ENCODE data around the gene OR10P1. TPM values are rescaled to one million over a fixed set of nuclear protein-coding genes. Genes with fewer than 3 reads are reported as not detected.

The OR10P1 gene
- total RNA-seq, 2 experiments from 2014 or later: not detected

GRCh38 chr12:55657212-55657611, 20.5 kb downstream of the OR10P1 start:
- ChIA-PET POLR2A (no interaction called here), CTCF (interaction anchor here (1.4 to 1.5 kb wide), 2 partner anchors 11 to 25 kb away, joined by 4 read pairs; no protein-coding TSS in a partner anchor)
- no peak for DNase-seq
- Mint-ChIP-seq H3K4me3 (no peak overlapping the region), H3K36me3 (ENCODE audit: low read depth) (no peaks in the 10 kb centered on the region), H3K27me3 (peaks cover 10% of the 10 kb centered on the region), H3K9me3 (peaks cover 6% of the 10 kb centered on the region), H3K27ac (no peak overlapping the region), H3K4me1 (peaks cover 4% of the 10 kb centered on the region)

GRCh38 chr12:55658212-55658611, 21.5 kb downstream of the OR10P1 start:
- CTCF ChIA-PET: interaction anchor here (0.5 to 1.5 kb wide), 4 partner anchors 11 to 26 kb away, joined by 3 to 4 read pairs (median 4); no protein-coding TSS in a partner anchor
- Mint-ChIP-seq H3K4me1 (no peaks in the 10 kb centered on the region), H3K36me3 (ENCODE audit: low read depth) (no peaks in the 10 kb centered on the region), H3K27ac (no peak overlapping the region), H3K4me3 (no peak overlapping the region), H3K9me3 (peaks cover under 1% of the 10 kb centered on the region), H3K27me3 (peaks cover 14% of the 10 kb centered on the region)
- POLR2A ChIA-PET: no interaction called here
- no peak for DNase-seq

- ChIA-PET POLR2A (no interaction called here), CTCF (interaction anchor here (1.0 to 1.5 kb wide), 3 partner anchors 12 to 26 kb away, joined by 3 to 4 read pairs (median 4); no protein-coding TSS in a partner anchor)
- Mint-ChIP-seq H3K4me1 (no peaks in the 10 kb centered on the region), H3K9me3 (no peaks in the 10 kb centered on the region), H3K36me3 (ENCODE audit: low read depth) (no peaks in the 10 kb centered on the region), H3K27me3 (peaks cover 14% of the 10 kb centered on the region), H3K27ac (no peak overlapping the region), H3K4me3 (no peak overlapping the region)
- no peak for DNase-seq
Observed at GRCh38 chr12:55658635-55659391, 22.1 kb downstream of the OR10P1 start.

- POLR2A ChIA-PET: no interaction called here
- no peak for DNase-seq
- CTCF ChIA-PET: interaction anchor here (0.5 kb wide), 1 partner anchor 9 kb away, joined by 3 read pairs; no protein-coding TSS in a partner anchor
- H3K4me3 Mint-ChIP-seq: no peak overlapping the region
- H3K27me3 Mint-ChIP-seq: peaks cover 14% of the 10 kb centered on the region
- H3K4me1 Mint-ChIP-seq: no peaks in the 10 kb centered on the region
- H3K9me3 Mint-ChIP-seq: no peaks in the 10 kb centered on the region
- H3K36me3 Mint-ChIP-seq (ENCODE audit: low read depth): no peaks in the 10 kb centered on the region
- H3K27ac Mint-ChIP-seq: no peak overlapping the region
Observed at GRCh38 chr12:55659486-55660385, 23.0 kb downstream of the OR10P1 start.

GRCh38 chr12:55663391-55663790, 26.7 kb downstream of the OR10P1 start:
- no peaks in the 10 kb centered on the region for H3K4me1 Mint-ChIP-seq

GRCh38 chr12:55664826-55665225, 28.1 kb downstream of the OR10P1 start:
- H3K36me3 Mint-ChIP-seq (ENCODE audit: low read depth): no peaks in the 10 kb centered on the region
- peaks cover 15% of the 10 kb centered on the region for H3K27me3 Mint-ChIP-seq
- H3K4me3 Mint-ChIP-seq: no peak overlapping the region
- no peak for DNase-seq
- ChIA-PET CTCF (interaction anchor here (1.3 to 1.6 kb wide), 2 partner anchors 9 to 18 kb away, joined by 3 read pairs; no protein-coding TSS in a partner anchor), POLR2A (no interaction called here)
- no peaks in the 10 kb centered on the region for H3K9me3 Mint-ChIP-seq
- no peaks in the 10 kb centered on the region for H3K4me1 Mint-ChIP-seq
- no peak overlapping the region for H3K27ac Mint-ChIP-seq

More at GRCh38 chr12:55663391-55663790, 26.7 kb downstream of the OR10P1 start:
- no peaks in the 10 kb centered on the region for H3K9me3 Mint-ChIP-seq
- CTCF ChIA-PET: interaction anchor here (0.6 to 1.5 kb wide), 3 partner anchors 10 to 1883 kb away, joined by 3 to 4 read pairs (median 3); no protein-coding TSS in a partner anchor
- no peak for DNase-seq
- no peak overlapping the region for H3K4me3 Mint-ChIP-seq
- H3K36me3 Mint-ChIP-seq (ENCODE audit: low read depth): no peaks in the 10 kb centered on the region
- peaks cover 18% of the 10 kb centered on the region for H3K27me3 Mint-ChIP-seq
- POLR2A ChIA-PET: no interaction called here
- H3K27ac Mint-ChIP-seq: no peak overlapping the region

GRCh38 chr12:55666508-55666907, 29.8 kb downstream of the OR10P1 start:
- Mint-ChIP-seq H3K4me3 (no peak overlapping the region), H3K4me1 (no peaks in the 10 kb centered on the region), H3K27me3 (peaks cover 10% of the 10 kb centered on the region), H3K9me3 (no peaks in the 10 kb centered on the region), H3K36me3 (ENCODE audit: low read depth) (no peaks in the 10 kb centered on the region), H3K27ac (no peak overlapping the region)
- ChIA-PET CTCF (interaction anchor here (0.6 to 1.6 kb wide), 2 partner anchors 11 to 20 kb away, joined by 3 read pairs; no protein-coding TSS in a partner anchor), POLR2A (no interaction called here)
- DNase-seq: no peak

GRCh38 chr12:55670276-55670675, 33.6 kb downstream of the OR10P1 start:
- DNase-seq: no peak
- Mint-ChIP-seq H3K4me3 (no peak overlapping the region), H3K36me3 (ENCODE audit: low read depth) (no peaks in the 10 kb centered on the region), H3K4me1 (no peaks in the 10 kb centered on the region), H3K27ac (no peak overlapping the region), H3K27me3 (peaks cover 6% of the 10 kb centered on the region), H3K9me3 (no peaks in the 10 kb centered on the region)
- ChIA-PET POLR2A (no interaction called here), CTCF (interaction anchor here (1.0 kb wide), 1 partner anchor 24 kb away, joined by 4 read pairs; no protein-coding TSS in a partner anchor)

- no peaks in the 10 kb centered on the region for H3K36me3 Mint-ChIP-seq (ENCODE audit: low read depth)
- ChIA-PET CTCF (interaction anchor here (1.2 kb wide), 1 partner anchor 15 kb away, joined by 4 read pairs; no protein-coding TSS in a partner anchor), POLR2A (interaction anchor here (0.7 kb wide), 1 partner anchor 1068 kb away, joined by 3 read pairs; no protein-coding TSS in a partner anchor)
Observed at GRCh38 chr12:55671746-55672145, 35.1 kb downstream of the OR10P1 start.

GRCh38 chr12:55673638-55674037, 36.9 kb downstream of the OR10P1 start:
- CTCF ChIA-PET: interaction anchor here (0.9 kb wide), 1 partner anchor 11 kb away, joined by 3 read pairs; no protein-coding TSS in a partner anchor
- Mint-ChIP-seq H3K27ac (no peak overlapping the region), H3K36me3 (ENCODE audit: low read depth) (no peaks in the 10 kb centered on the region), H3K9me3 (no peaks in the 10 kb centered on the region), H3K27me3 (peaks cover 6% of the 10 kb centered on the region), H3K4me3 (no peak overlapping the region), H3K4me1 (no peaks in the 10 kb centered on the region)
- POLR2A ChIA-PET: no interaction called here
- DNase-seq: no peak

More at GRCh38 chr12:55671746-55672145, 35.1 kb downstream of the OR10P1 start:
- Mint-ChIP-seq H3K9me3 (no peaks in the 10 kb centered on the region), H3K27ac (no peak overlapping the region), H3K4me3 (no peak overlapping the region), H3K4me1 (no peaks in the 10 kb centered on the region), H3K27me3 (peaks cover 6% of the 10 kb centered on the region)
- no peak for DNase-seq

GRCh38 chr12:55675666-55676065, 39.0 kb downstream of the OR10P1 start:
- POLR2A ChIA-PET: no interaction called here
- DNase-seq: no peak
- H3K4me3 Mint-ChIP-seq: no peak overlapping the region

GRCh38 chr12:55676707-55677106, 40.0 kb downstream of the OR10P1 start:
- ChIA-PET POLR2A (no interaction called here), CTCF (interaction anchor here (0.6 to 1.3 kb wide), 2 partner anchors 30 to 997 kb away, joined by 3 to 4 read pairs; no protein-coding TSS in a partner anchor)
- no peak for DNase-seq
- peaks cover 25% of the 10 kb centered on the region for H3K27me3 Mint-ChIP-seq
- H3K9me3 Mint-ChIP-seq: no peaks in the 10 kb centered on the region
- no peak overlapping the region for H3K27ac Mint-ChIP-seq
- H3K36me3 Mint-ChIP-seq (ENCODE audit: low read depth): no peaks in the 10 kb centered on the region
- peaks cover 5% of the 10 kb centered on the region for H3K4me1 Mint-ChIP-seq
- no peak overlapping the region for H3K4me3 Mint-ChIP-seq

More at GRCh38 chr12:55675666-55676065, 39.0 kb downstream of the OR10P1 start:
- Mint-ChIP-seq H3K9me3 (no peaks in the 10 kb centered on the region), H3K36me3 (ENCODE audit: low read depth) (no peaks in the 10 kb centered on the region), H3K27me3 (peaks cover 15% of the 10 kb centered on the region), H3K4me1 (no peaks in the 10 kb centered on the region), H3K27ac (no peak overlapping the region)
- CTCF ChIA-PET: no interaction called here

All from activated CD4-positive, alpha-beta T cell treated with anti-CD3 and anti-CD28 coated beads, Interleukin-2, amount 10 ng/mL, durations not matched to agents 7 days and 5 days (primary cell).